ENCODE measurements around the gene SMKR1.

DNA sequence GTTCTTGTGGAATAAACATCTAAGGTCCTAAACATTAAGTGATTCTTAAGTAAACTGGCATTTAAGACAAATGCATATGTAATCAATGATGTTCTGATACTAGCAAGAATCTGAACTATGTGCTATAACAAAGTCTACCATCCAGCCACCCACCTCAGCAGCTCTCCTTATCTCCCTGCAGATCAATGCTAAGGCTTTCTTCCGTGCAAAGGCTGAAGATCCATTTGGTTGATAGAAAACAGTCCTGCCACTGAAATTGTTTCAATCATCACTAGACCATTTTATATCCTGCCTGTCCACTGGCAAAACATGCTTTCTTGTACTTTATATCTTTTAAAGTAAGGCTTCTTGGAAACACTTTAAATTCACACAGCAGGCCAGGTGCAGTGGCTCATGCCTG, 6.3 kb upstream of the SMKR1 start:
- TF ChIP-seq CTCF (IDR thresholded peaks at IDR 0.05) (no peak), POLR2AphosphoS5 (IDR thresholded peaks at IDR 0.05; ENCODE audit: low read depth, low read length) (no peak), REST (IDR thresholded peaks at IDR 0.05; ENCODE audit: insufficient read depth in 1 of 2, low read depth in 2 of 2, low read length in 1 of 2) (no peak), TCF7L2 (IDR thresholded peaks at IDR 0.05; ENCODE audit: low read depth, low read length) (no peak), SIN3A (IDR thresholded peaks at IDR 0.05; ENCODE audit: borderline replicate concordance, insufficient read depth, low read depth, low read length) (no peak)

Data from Panc1 (cell line).